Left ventricle myocardium superior (tissue), 1 donor: ENCODE data around the gene LYPD8. TPM values are rescaled to one million over a fixed set of nuclear protein-coding genes. Genes with fewer than 3 reads are reported as not detected.

Experiments used
- ATAC-seq: fragments of 200-7000 bp; cut with Tn5 transposase; one replicate; pipeline ENCODE4 v1.9.1; 2020; ENCODE audit warnings: mild to moderate bottlenecking, moderate library complexity
- DNase-seq: peaks from one replicate; pipeline ENCODE4 v3.0.0-alpha.2; 2020
- intact Hi-C: fragments of 100-400 bp; cut with micrococcal nuclease; formaldehyde crosslinking; loops from one replicate; pipeline ENCODE4 v1.11.0; 2022
- total RNA-seq: library from RNA; stranded (reverse); fragmentation: NEBNext Ultra II Directional; extraction: Animal tissue kit (Norgen Biotek cat#: 25700); gene quantifications from one replicate; pipeline ENCODE4 v1.2.1, GENCODE V29; 2021
- donor health status: DM: no; HTN: yes; CAD: no; lungs with severe emphysema.

The LYPD8 gene
- total RNA-seq, 1 donor from 2014 or later, result not detected

GRCh38 chr1:248775441-248775840, 19.9 kb upstream of the LYPD8 start:
- intact Hi-C loops, result no loop called here
- DNase-seq (no peak), ATAC-seq (no peak)

- no peak for ATAC-seq
- no peak for DNase-seq
- intact Hi-C loops, result no loop called here
These were observed 4.1 kb upstream of the LYPD8 start for GRCh38 chr1:248759644-248760043.

GRCh38 chr1:248758352-248758751, 2.8 kb upstream of the LYPD8 start:
- intact Hi-C loops, result no loop called here
- ATAC-seq, result no peak
- DNase-seq, result no peak

GRCh38 chr1:248757784-248758195, 2.2 kb upstream of the LYPD8 start:
- DNase-seq, result no peak
- intact Hi-C loops, result no loop called here
- no peak for ATAC-seq

- intact Hi-C loops, result no loop called here
- no peak for DNase-seq
- no peak for ATAC-seq
These were observed 1.1 kb upstream of the LYPD8 start for GRCh38 chr1:248756636-248757035.

GRCh38 chr1:248756151-248756550, 592 bp upstream of the LYPD8 start:
- no peak for ATAC-seq

GRCh38 chr1:248753708-248754280, 1.8 kb downstream of the LYPD8 start:
- no peak for ATAC-seq
- intact Hi-C loops, result no loop called here
- no peak for DNase-seq

More at GRCh38 chr1:248756151-248756550, 592 bp upstream of the LYPD8 start:
- intact Hi-C loops, result no loop called here
- no peak for DNase-seq

GRCh38 chr1:248753029-248753594, 2.4 kb downstream of the LYPD8 start:
- intact Hi-C loops, result no loop called here
- DNase-seq, result no peak
- ATAC-seq, result no peak

GRCh38 chr1:248752161-248753028, 3.2 kb downstream of the LYPD8 start:
- ATAC-seq (no peak), DNase-seq (no peak)
- intact Hi-C loops, result no loop called here

- intact Hi-C loops, result no loop called here
- ATAC-seq (no peak), DNase-seq (no peak)
These were observed 3.9 kb downstream of the LYPD8 start for GRCh38 chr1:248751635-248752034.

GRCh38 chr1:248751142-248751541, 4.4 kb downstream of the LYPD8 start:
- intact Hi-C loops, result no loop called here
- ATAC-seq (no peak), DNase-seq (no peak)

GRCh38 chr1:248750496-248750895, 5.1 kb downstream of the LYPD8 start:
- DNase-seq (no peak), ATAC-seq (no peak)
- intact Hi-C loops, result no loop called here

GRCh38 chr1:248748211-248748610, 7.3 kb downstream of the LYPD8 start:
- DNase-seq, result no peak
- intact Hi-C loops, result no loop called here
- ATAC-seq, result no peak

GRCh38 chr1:248740876-248741275, 14.7 kb downstream of the LYPD8 start:
- intact Hi-C loops, result no loop called here
- ATAC-seq, result no peak
- no peak for DNase-seq

GRCh38 chr1:248739572-248740205, 15.9 kb downstream of the LYPD8 start:
- no peak for DNase-seq
- no peak for ATAC-seq
- intact Hi-C loops, result no loop called here

- ATAC-seq, result no peak
- intact Hi-C loops, result no loop called here
- no peak for DNase-seq
These were observed 18.1 kb downstream of the LYPD8 start for GRCh38 chr1:248737457-248737856.

GRCh38 chr1:248736977-248737376, 18.6 kb downstream of the LYPD8 start:
- intact Hi-C loops, result no loop called here
- ATAC-seq, result no peak

GRCh38 chr1:248733566-248733965, 22.0 kb downstream of the LYPD8 start:
- ATAC-seq (no peak), DNase-seq (no peak)
- intact Hi-C loops, result no loop called here

More at GRCh38 chr1:248736977-248737376, 18.6 kb downstream of the LYPD8 start:
- DNase-seq, result no peak

- intact Hi-C loops, result no loop called here
- ATAC-seq (no peak), DNase-seq (no peak)
These were observed 24.8 kb downstream of the LYPD8 start for GRCh38 chr1:248730507-248731335.
